HG02642 (cell line): ENCODE data around the gene EDC4.
"Not testable (repeated sequence)": the region's sequence is repeated elsewhere in the genome, so short reads cannot be mapped to it uniquely, and the experiment has no call there.

Source experiments
- ATAC-seq: cut with Tn5 transposase; IDR thresholded peaks from one replicate; pipeline ENCODE4 v1.9.1; 2021; ENCODE audit warnings: mild to moderate bottlenecking; ENCODE audit not compliant: unreplicated experiment, poor library complexity

EDC4 gene

GRCh38 chr16:67901734-67902133 is 28.9 kb downstream of the EDC4 start:
- no peak for ATAC-seq

GRCh38 chr16:67902831-67903230 is 30.0 kb downstream of the EDC4 start:
- no peak for ATAC-seq

GRCh38 chr16:67907397-67908180 is 34.7 kb downstream of the EDC4 start:
- no peak for ATAC-seq

- no peak for ATAC-seq
These were observed 36.3 kb downstream of the EDC4 start for GRCh38 chr16:67909056-67909742.

- ATAC-seq = no peak
These were observed 37.3 kb downstream of the EDC4 start for GRCh38 chr16:67910158-67910557.

- ATAC-seq = no peak
These were observed 42.1 kb downstream of the EDC4 start for GRCh38 chr16:67914758-67915495.

GRCh38 chr16:67915496-67915769 is 42.6 kb downstream of the EDC4 start:
- ATAC-seq = not testable (repeated sequence)

- no peak for ATAC-seq
These were observed 43.2 kb downstream of the EDC4 start for GRCh38 chr16:67915831-67916723.

- no peak for ATAC-seq
These were observed 44.4 kb downstream of the EDC4 start for GRCh38 chr16:67917140-67917851.

- no peak for ATAC-seq
These were observed 45.0 kb downstream of the EDC4 start for GRCh38 chr16:67917852-67918236.

GRCh38 chr16:67919622-67920221 is 46.9 kb downstream of the EDC4 start:
- no peak for ATAC-seq

- no peak for ATAC-seq
These were observed 49.4 kb downstream of the EDC4 start for GRCh38 chr16:67922221-67922620.

- no peak for ATAC-seq
These were observed 49.9 kb downstream of the EDC4 start for GRCh38 chr16:67922740-67923139.

- no peak for ATAC-seq
These were observed 50.7 kb downstream of the EDC4 start for GRCh38 chr16:67923414-67924116.

- no peak for ATAC-seq
These were observed 51.5 kb downstream of the EDC4 start for GRCh38 chr16:67924140-67924906.

- ATAC-seq = no peak
These were observed 53.4 kb downstream of the EDC4 start for GRCh38 chr16:67926181-67926750.

GRCh38 chr16:67927131-67927941 is 54.5 kb downstream of the EDC4 start:
- no peak for ATAC-seq
